A549 treated with GW870086 at 1 μM for 4 hours (cell line): ENCODE results near the gene NDUFB8. TPM values are rescaled to one million over a fixed set of nuclear protein-coding genes. Genes with fewer than 3 reads are reported as not detected.

ENCODE experiments used
- total RNA-seq: library from RNA; stranded (reverse); fragments of 200-300 nt; extraction: Qiagen RNA extraction; gene quantifications from 5 replicates; pipeline ENCODE4 v1.2.3, GENCODE V29; 2022; ENCODE audit warnings: low read depth

The NDUFB8 gene
- total RNA-seq = 271 to 293 TPM (median 282 TPM) in 5 replicates

GRCh38 chr10:100529475-100530298 lies at the start of gene NDUFB8:
TSS of gene NDUFB8 (minus strand) at chr10:100529871. CDS start at chr10:100529851, 20 bp downstream.

DNA sequence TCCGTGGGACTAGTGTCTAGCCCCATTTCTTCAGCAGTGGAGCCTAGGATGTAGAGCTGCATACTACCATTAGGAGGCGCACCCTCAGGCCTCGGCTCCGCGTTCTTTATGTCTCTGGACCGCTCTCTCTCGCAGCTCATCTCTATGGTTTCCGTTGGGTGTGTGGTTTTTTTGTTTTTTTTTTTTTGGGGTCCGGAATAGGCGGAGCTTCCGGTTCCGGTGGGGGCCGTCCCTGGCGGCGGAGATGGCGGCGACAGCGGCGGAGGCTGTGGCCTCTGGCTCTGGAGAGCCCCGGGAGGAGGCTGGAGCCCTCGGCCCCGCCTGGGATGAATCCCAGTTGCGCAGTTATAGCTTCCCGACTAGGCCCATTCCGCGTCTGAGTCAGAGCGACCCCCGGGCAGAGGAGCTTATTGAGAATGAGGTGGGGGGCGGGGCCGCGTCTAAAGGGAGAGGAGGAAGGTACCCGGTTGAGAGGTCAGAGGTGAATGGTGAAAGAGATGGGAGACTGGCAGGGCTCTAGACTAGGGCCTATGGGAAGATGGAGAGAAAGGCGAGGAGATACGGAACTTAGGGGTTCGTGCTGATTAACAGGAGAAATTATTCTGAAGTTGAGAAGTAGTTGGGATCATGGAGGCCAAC lies 6.2 kb upstream of the NDUFB8 start, which contains the start of gene HIF1AN:
Gene HIF1AN (plus strand): TSS at position 229 of the 639 bp plus-strand sequence. CDS start 16 bp downstream, at position 245.

GRCh38 chr10:100519311-100520051 lies 10.2 kb downstream of the NDUFB8 start, which contains the start of gene SEC31B:
TSS of gene SEC31B (minus strand) at chr10:100519861. CDS start at chr10:100516952, 2,909 bp downstream.

Other genes starting within 250 kb of the NDUFB8 start
- gene BLOC1S2, start 243.2 kb downstream of the NDUFB8 start, total RNA-seq = 93.1 to 110 TPM (median 107 TPM) in 5 replicates
- 0.06 to 0.39 TPM (median 0.08 TPM) in 4 of 5 replicates, not detected in the other for gene PKD2L1, start 199.6 kb downstream of the NDUFB8 start, total RNA-seq
- 136 to 195 TPM (median 167 TPM) in 5 replicates for gene SCD, start 182.6 kb downstream of the NDUFB8 start, total RNA-seq
- not detected in 5 replicates for gene WNT8B, start 66.9 kb downstream of the NDUFB8 start, total RNA-seq
- gene SEC31B, start 10.0 kb downstream of the NDUFB8 start, total RNA-seq = 1.3 to 2.5 TPM (median 2.0 TPM) in 5 replicates
- 10.7 to 20.7 TPM (median 19.0 TPM) in 5 replicates for gene HIF1AN, start 6.1 kb upstream of the NDUFB8 start, total RNA-seq
- 0.15 to 0.27 TPM (median 0.17 TPM) in 5 replicates for gene PAX2, start 215.7 kb upstream of the NDUFB8 start, total RNA-seq